H1 (cell line): ENCODE results near the gene CDC42EP1. TPM values are rescaled to one million over a fixed set of nuclear protein-coding genes. Genes with fewer than 3 reads are reported as not detected.

Source experiments
- CTCF ChIA-PET: fragments of 300-600 bp; sonication (Branson Sonifier 250); formaldehyde crosslinking; loops from one replicate; lab custom pipeline; 2021; ENCODE audit not compliant: partially characterized antibody; lab: Charles Lee
- POLR2A ChIA-PET: fragments of 300-600 bp; sonication (Branson Sonifier 250); formaldehyde crosslinking; loops from one replicate; lab custom pipeline; 2021; ENCODE audit warnings: inconsistent platforms; ENCODE audit not compliant: partially characterized antibody; lab: Charles Lee
- DNase-seq, 2 experiments: peaks; one replicate each; pipeline versions ENCODE4 v3.0.0 to v3.0.0-alpha.2; 2010 to 2022; ENCODE audit warnings: low spot score in 2 of 2, low read depth in 1 of 2, mixed read lengths in 1 of 2
- FAIRE-seq: peaks from 2 replicates; lab custom pipeline; 2011; peaks lifted over from hg19 to GRCh38; lab: Jason Lieb, UNC
- H2AFZ ChIP-seq: 2 replicates; pipeline ENCODE4 v1.8.1; 2012; ENCODE audit warnings: low read length, inconsistent platforms
- H2AK5ac ChIP-seq: 2 replicates; pipeline ENCODE4 v1.6.1; 2013; ENCODE audit warnings: low read depth, low read length
- H2BK120ac ChIP-seq: replicated peaks from 2 replicates; pipeline ENCODE3; 2013; ENCODE audit warnings: low read depth, low read length, inconsistent platforms
- H2BK12ac ChIP-seq: 2 replicates; pipeline ENCODE4 v1.6.1; 2013; ENCODE audit warnings: low read depth, low read length
- H2BK15ac ChIP-seq: 2 replicates; pipeline ENCODE4 v1.6.1; 2013; ENCODE audit warnings: low read length
- H2BK20ac ChIP-seq: 2 replicates; pipeline ENCODE4 v1.6.1; 2013; ENCODE audit warnings: low read length
- H2BK5ac ChIP-seq: 2 replicates; pipeline ENCODE4 v1.6.1; 2013; ENCODE audit warnings: low read depth, low read length
- H3K14ac ChIP-seq: 2 replicates; pipeline ENCODE4 v1.6.1; 2013; ENCODE audit warnings: inconsistent platforms; ENCODE audit not compliant: insufficient read length
- H3K18ac ChIP-seq: 2 replicates; pipeline ENCODE4 v1.6.1; 2013; ENCODE audit warnings: low read length; ENCODE audit errors: extremely low read depth
- H3K23ac ChIP-seq: 2 replicates; pipeline ENCODE4 v1.6.1; 2013; ENCODE audit warnings: inconsistent platforms; ENCODE audit not compliant: insufficient read length
- H3K23me2 ChIP-seq: 2 replicates; pipeline ENCODE4 v1.6.1; 2013; ENCODE audit warnings: low read depth, low read length
- H3K27ac ChIP-seq: 2 replicates; pipeline ENCODE4 v1.6.1; 2011; ENCODE audit warnings: low read depth, low read length, inconsistent platforms
- H3K27me3 ChIP-seq, 4 experiments: replicated peaks in 1 of 4; 1 replicate in 1 of 4; 2 replicates in 3 of 4; pipeline versions ENCODE4 v1.6.1 to v1.8.1; 2011 to 2013; ENCODE audit warnings: low read length in 3 of 4, mild to moderate bottlenecking in 3 of 4, inconsistent platforms in 2 of 4, mixed read lengths in 2 of 4, moderate library complexity in 1 of 4; ENCODE audit not compliant: control insufficient read depth in 3 of 4, insufficient read depth in 3 of 4; ENCODE audit errors: extremely low read depth in 1 of 4
- H3K36me3 ChIP-seq, 4 experiments: 2 replicates each; pipeline versions ENCODE4 v1.6.1 to v1.8.1; 2011 to 2013; ENCODE audit warnings: mild to moderate bottlenecking in 4 of 4, low read length in 3 of 4, moderate library complexity in 2 of 4, control low read depth in 1 of 4, inconsistent platforms in 1 of 4; ENCODE audit not compliant: insufficient read depth in 4 of 4, control insufficient read depth in 2 of 4
- H3K4ac ChIP-seq: replicated peaks from 2 replicates; pipeline ENCODE3; 2013; ENCODE audit warnings: low read length, low read depth, mixed read lengths, inconsistent platforms; ENCODE audit not compliant: insufficient read length
- H3K4me1 ChIP-seq, 4 experiments: replicated peaks in 1 of 4; 1 replicate in 1 of 4; 2 replicates in 3 of 4; pipeline versions ENCODE4 v1.6.1 to v1.8.1; 2011 to 2013; ENCODE audit warnings: low read length in 3 of 4, inconsistent platforms in 2 of 4, mixed read lengths in 1 of 4; ENCODE audit not compliant: insufficient read depth in 4 of 4, control insufficient read depth in 3 of 4
- H3K4me2 ChIP-seq, 2 experiments: 2 replicates each; pipeline versions ENCODE4 v1.6.1 to v1.8.1; 2011 to 2013; ENCODE audit warnings: low read depth in 2 of 2, low read length in 2 of 2, control low read depth in 1 of 2, inconsistent platforms in 1 of 2, mild to moderate bottlenecking in 1 of 2; ENCODE audit not compliant: insufficient read depth in 1 of 2
- H3K4me3 ChIP-seq, 4 experiments: fragments of 200-600, 300-600 bp in 1 of 4; sonication (generic), shearing (Covaris generic), sonication (Bioruptor Twin) in 1 of 4; 2 replicates each; pipeline versions ENCODE4 v1.5.1 to v1.8.1; 2011 to 2016; ENCODE audit warnings: low read length in 4 of 4, low read depth in 3 of 4, control low read depth in 2 of 4, inconsistent platforms in 2 of 4, mild to moderate bottlenecking in 2 of 4, mixed read lengths in 1 of 4, moderate library complexity in 1 of 4; ENCODE audit not compliant: insufficient read depth in 2 of 4; ENCODE audit errors: extremely low read depth in 1 of 4
- H3K56ac ChIP-seq: replicated peaks from 2 replicates; pipeline ENCODE3; 2013; ENCODE audit warnings: low read depth, mild to moderate bottlenecking, mixed read lengths, low read length, inconsistent platforms; ENCODE audit not compliant: insufficient read length
- H3K79me1 ChIP-seq: 2 replicates; pipeline ENCODE4 v1.6.1; 2013; ENCODE audit warnings: low read depth, low read length, control low read depth
- H3K79me2 ChIP-seq, 2 experiments: 2 replicates each; pipeline versions ENCODE4 v1.6.1 to v1.8.1; 2012 to 2013; ENCODE audit warnings: low read length in 2 of 2, mild to moderate bottlenecking in 2 of 2, inconsistent platforms in 1 of 2; ENCODE audit not compliant: insufficient read depth in 2 of 2, control insufficient read depth in 1 of 2
- H3K9ac ChIP-seq, 4 experiments: replicated peaks in 1 of 4; 1 replicate in 1 of 4; 2 replicates in 3 of 4; pipeline versions ENCODE4 v1.6.1 to v1.8.1; 2011 to 2013; ENCODE audit warnings: low read depth in 3 of 4, low read length in 3 of 4, control low read depth in 2 of 4, mild to moderate bottlenecking in 2 of 4, moderate library complexity in 2 of 4, inconsistent platforms in 1 of 4; ENCODE audit errors: extremely low read depth in 1 of 4
- H3K9me3 ChIP-seq, 2 experiments: 2 replicates each; pipeline versions ENCODE4 v1.6.1 to v1.8.1; 2012 to 2013; ENCODE audit warnings: mild to moderate bottlenecking in 2 of 2, moderate library complexity in 2 of 2, control low read depth in 1 of 2, inconsistent platforms in 1 of 2, low read depth in 1 of 2, low read length in 1 of 2, mixed read lengths in 1 of 2; ENCODE audit not compliant: insufficient read depth in 2 of 2
- H4K20me1 ChIP-seq, 2 experiments: replicated peaks in 1 of 2; 2 replicates each; pipeline versions ENCODE3 to v1.8.1; 2011 to 2013; ENCODE audit warnings: inconsistent platforms in 2 of 2, low read length in 2 of 2, mild to moderate bottlenecking in 1 of 2; ENCODE audit not compliant: insufficient read depth in 2 of 2, control insufficient read depth in 1 of 2
- H4K5ac ChIP-seq: 2 replicates; pipeline ENCODE4 v1.6.1; 2013; ENCODE audit warnings: low read length, low read depth, mixed read lengths, inconsistent platforms; ENCODE audit not compliant: insufficient read length
- H4K8ac ChIP-seq: 2 replicates; pipeline ENCODE4 v1.8.0; 2013; ENCODE audit warnings: mild to moderate bottlenecking, moderate library complexity, low read length, inconsistent platforms; ENCODE audit not compliant: insufficient read depth; ENCODE audit errors: extremely low read depth
- H4K91ac ChIP-seq: replicated peaks from 2 replicates; pipeline ENCODE3; 2013; ENCODE audit warnings: low read length, mixed read lengths, inconsistent platforms; ENCODE audit not compliant: insufficient read length
- ATF3 ChIP-seq: IDR thresholded peaks from 2 replicates; pipeline ENCODE4 v1.6.1; 2011; ENCODE audit warnings: low read depth, mild to moderate bottlenecking, low read length; ENCODE audit not compliant: insufficient read depth
- KDM1A ChIP-seq: fragments of 200-600, 300-600 bp; sonication (generic); IDR thresholded peaks from 2 replicates; pipeline ENCODE4 v1.7.1; 2016; ENCODE audit warnings: mild to moderate bottlenecking, low read length, borderline replicate concordance
- WGBS, 2 experiments: shearing (Covaris generic) in 1 of 2; methylation state at CpG; one replicate each; pipeline versions ENCODE4 v1.1.6 to v1.1.7; 2013 to 2015; ENCODE audit warnings: low lambda C conversion rate in 2 of 2, mixed read lengths in 2 of 2, inconsistent platforms in 1 of 2, low coverage in 1 of 2, missing lambda C conversion rate in 1 of 2; ENCODE audit not compliant: insufficient replicate concordance in 2 of 2, insufficient coverage in 1 of 2, insufficient read length in 1 of 2; ENCODE audit errors: extremely low coverage in 1 of 2, missing lambda C conversion rate in 1 of 2; 5-methylcytosine and 5-hydroxymethylcytosine counted together
- polyA plus RNA-seq, 7 experiments: library from polyadenylated mRNA; depleted of rRNA in 3 of 7; stranded (reverse) in 5 of 7; unstranded in 2 of 7; fragments of >200 nt in 5 of 7; fragments of 200-250 nt in 2 of 7; gene quantifications; 1 replicate in 5 of 7; 2 replicates in 1 of 7; 4 replicates in 1 of 7; pipeline versions ENCODE4 v1.2.1 to v1.2.3, GENCODE V29; 2011 to 2013; ENCODE audit warnings: missing spikeins in 2 of 7, mixed read lengths in 2 of 7
- total RNA-seq: library from RNA; stranded (reverse); fragmentation: NEBNext Ultra II Directional; extraction: Animal tissue kit (Norgen Biotek cat#: 25700); gene quantifications from 2 replicates; pipeline ENCODE4 v1.2.1, GENCODE V29; 2021

CDC42EP1 gene
- total and polyA plus RNA-seq, 2 of the 8 experiments (the other 6 are each of a cell fraction or from before 2014, with no cell fraction given) = 8.3 to 11.2 TPM

GRCh38 chr22:37511395-37512104 is 48.7 kb upstream of the CDC42EP1 start:
- no peak overlapping the region for H3K23ac ChIP-seq
- peaks cover 0 to 1% of the 10 kb centered on the region in 2 experiments for H4K20me1 ChIP-seq
- ChIA-PET POLR2A (no interaction called here), CTCF (interaction anchor here (0.7 to 3.2 kb wide), 8 partner anchors 10 to 131 kb away, joined by 3 to 21 read pairs (median 6); no protein-coding TSS in a partner anchor)
- no peak overlapping the region for H2AK5ac ChIP-seq
- H3K79me2 ChIP-seq = no peaks in the 10 kb centered on the region
- H2BK20ac ChIP-seq = no peak overlapping the region
- H2BK12ac ChIP-seq = no peak overlapping the region
- H3K27me3 ChIP-seq = no peaks in the 10 kb centered on the region; a peak in 1 of 7 replicates
- TF ChIP-seq ATF3 (no peak), KDM1A (peak; percentile 33; the same call in 1 of the 2 replicates)
- DNase-seq = no peak
- no peak overlapping the region for H3K4ac ChIP-seq
- peak overlapping the region; percentile 66; the same call in 1 of the 2 replicates for H4K8ac ChIP-seq
- H4K91ac ChIP-seq = peak overlapping the region; percentile 54
- no peak overlapping the region for H3K4me2 ChIP-seq
- H3K56ac ChIP-seq = no peak overlapping the region
- peaks cover 0 to 2% (median 1%) of the 10 kb centered on the region in 4 experiments; a peak in 3 of 7 replicates for H3K4me1 ChIP-seq
- no peak overlapping the region for H4K5ac ChIP-seq
- no peak overlapping the region for H3K18ac ChIP-seq
- H3K9ac ChIP-seq = no peak overlapping the region
- no peaks in the 10 kb centered on the region for H3K9me3 ChIP-seq
- no peak for FAIRE-seq
- no peak overlapping the region for H2AFZ ChIP-seq
- no peak overlapping the region for H2BK120ac ChIP-seq
- 0 out of 2 replicates have a peak overlapping the region, but pooled peaks have one; percentile 25 for H2BK15ac ChIP-seq
- H3K4me3 ChIP-seq = no peak overlapping the region
- no peaks in the 10 kb centered on the region; the same call in 1 of the 2 replicates for H3K23me2 ChIP-seq
- WGBS, 2 experiments = 90% methylated on average over 5 of the region's 6 CpGs; no CpG with 5 or more reads in 1 of the 2 experiments
- no peaks in the 10 kb centered on the region for H3K79me1 ChIP-seq
- H3K14ac ChIP-seq = no peak overlapping the region
- no peaks in the 10 kb centered on the region for H3K36me3 ChIP-seq
- H2BK5ac ChIP-seq = no peak overlapping the region
- no peak overlapping the region for H3K27ac ChIP-seq
